Mesendoderm (in vitro differentiated cells): ENCODE data around the gene MYL6B.
"Not testable (repeated sequence)": the region's sequence is repeated elsewhere in the genome, so short reads cannot be mapped to it uniquely, and the experiment has no call there.

Experiments
- DNase-seq: peaks from one replicate; pipeline ENCODE4 v3.0.0; 2013
- H2AK5ac ChIP-seq: 2 replicates; pipeline ENCODE4 v1.6.1; 2013; ENCODE audit warnings: low read length, inconsistent platforms
- H2BK120ac ChIP-seq: 2 replicates; pipeline ENCODE4 v1.6.1; 2013; ENCODE audit warnings: low read depth, mild to moderate bottlenecking, low read length, moderate library complexity, mixed read lengths
- H2BK15ac ChIP-seq: replicated peaks from 2 replicates; pipeline ENCODE4 v1.6.1; 2013; ENCODE audit warnings: low read depth, mild to moderate bottlenecking, moderate library complexity
- H2BK5ac ChIP-seq: 2 replicates; pipeline ENCODE4 v1.6.1; 2013; ENCODE audit warnings: low read length, inconsistent platforms
- H3K18ac ChIP-seq: 2 replicates; pipeline ENCODE4 v1.6.1; 2013; ENCODE audit warnings: mild to moderate bottlenecking, low read length, mixed read lengths
- H3K23ac ChIP-seq: one replicate; pipeline ENCODE4 v1.6.1; 2013; ENCODE audit warnings: low read length
- H3K27ac ChIP-seq: 2 replicates; pipeline ENCODE4 v1.5.1; 2013; ENCODE audit warnings: low read depth, mild to moderate bottlenecking, inconsistent platforms, low read length, moderate library complexity
- H3K27me3 ChIP-seq: 2 replicates; pipeline ENCODE4 v1.6.1; 2013; ENCODE audit warnings: low read length, control low read depth, mild to moderate bottlenecking, inconsistent platforms; ENCODE audit not compliant: insufficient read depth, poor library complexity
- H3K36me3 ChIP-seq: 2 replicates; pipeline ENCODE4 v1.6.1; 2013; ENCODE audit warnings: low read length, inconsistent platforms; ENCODE audit not compliant: control insufficient read depth, insufficient read depth
- H3K4ac ChIP-seq: one replicate; pipeline ENCODE4 v1.6.1; 2013; ENCODE audit warnings: low read depth, mild to moderate bottlenecking, low read length, moderate library complexity
- H3K4me1 ChIP-seq: 2 replicates; pipeline ENCODE4 v1.6.1; 2013; ENCODE audit warnings: low read depth, low read length, inconsistent platforms; ENCODE audit not compliant: control insufficient read depth
- H3K4me2 ChIP-seq: 2 replicates; pipeline ENCODE4 v1.6.1; 2013; ENCODE audit warnings: low read length
- H3K4me3 ChIP-seq: 2 replicates; pipeline ENCODE4 v1.5.1; 2013; ENCODE audit warnings: mild to moderate bottlenecking, low read length
- H3K56ac ChIP-seq: one replicate; pipeline ENCODE4 v1.6.1; 2013; ENCODE audit warnings: low read length
- H3K79me1 ChIP-seq: 2 replicates; pipeline ENCODE4 v1.6.1; 2013; ENCODE audit warnings: low read length, inconsistent platforms
- H3K79me2 ChIP-seq: 2 replicates; pipeline ENCODE4 v1.6.1; 2013; ENCODE audit warnings: mild to moderate bottlenecking, low read length; ENCODE audit not compliant: control insufficient read depth, insufficient read depth
- H3K9ac ChIP-seq: 2 replicates; pipeline ENCODE4 v1.6.1; 2013; ENCODE audit warnings: low read length, inconsistent platforms
- H4K5ac ChIP-seq: one replicate; pipeline ENCODE4 v1.6.1; 2013; ENCODE audit warnings: low read length
- H4K8ac ChIP-seq: one replicate; pipeline ENCODE4 v1.6.1; 2013; ENCODE audit warnings: low read depth, mild to moderate bottlenecking, control low read depth, low read length, moderate library complexity
- WGBS: extraction: QIAGEN DNeasy Blood & Tissue Kit; methylation state at CpG from one replicate; pipeline ENCODE4 v1.1.7; 2013; ENCODE audit warnings: low lambda C conversion rate, missing lambda C conversion rate; ENCODE audit not compliant: insufficient coverage; ENCODE audit errors: extremely low coverage; 5-methylcytosine and 5-hydroxymethylcytosine counted together

The MYL6B gene

DNA sequence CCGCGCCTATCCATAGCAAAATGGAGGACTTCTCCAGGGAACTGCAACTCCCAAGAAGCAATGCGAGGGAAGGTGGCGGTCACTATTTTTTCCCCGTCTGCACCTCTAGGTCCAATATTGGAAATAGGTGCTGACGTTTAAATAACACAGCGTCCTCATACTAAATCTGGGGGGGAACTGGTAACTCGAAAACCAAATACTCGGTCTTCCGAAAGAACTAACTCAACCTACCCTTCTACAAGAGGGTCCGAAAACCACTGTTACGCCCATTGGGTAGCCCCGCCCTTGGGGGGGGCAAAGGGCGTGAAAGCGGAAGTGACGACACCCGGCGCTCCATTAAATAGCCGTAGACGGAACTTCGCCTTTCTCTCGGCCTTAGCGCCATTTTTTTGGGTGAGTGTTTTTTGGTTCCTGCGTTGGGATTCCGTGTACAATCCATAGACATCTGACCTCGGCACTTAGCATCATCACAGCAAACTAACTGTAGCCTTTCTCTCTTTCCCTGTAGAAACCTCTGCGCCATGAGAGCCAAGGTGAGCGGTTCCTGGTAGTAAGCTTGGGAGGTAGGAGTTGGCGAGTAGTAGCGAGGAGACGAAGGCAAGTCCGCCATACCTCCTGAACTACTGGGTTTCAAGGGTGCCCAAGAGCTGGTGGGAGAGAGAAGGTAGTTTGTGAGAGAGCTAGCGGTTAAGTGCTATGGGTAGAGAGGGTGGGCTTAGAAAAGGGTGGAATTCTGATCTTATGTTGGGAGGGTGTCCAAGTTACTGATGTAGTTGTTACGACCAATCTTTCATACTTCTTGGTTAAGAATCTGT is 35.9 kb upstream of the MYL6B start, which contains the start of gene RPL41:
Gene RPL41, plus strand, starts transcription at position 367 of the 815 bp plus-strand sequence.
- peak within 1 kb of the TSS; percentile 88 for H3K4me3 ChIP-seq
- H3K27ac ChIP-seq = peak within 1 kb of the TSS; percentile 46
- H3K23ac ChIP-seq = peak within 1 kb of the TSS; percentile 15
- peaks cover 11% of the 10 kb centered on the region for H3K79me2 ChIP-seq
- peak within 1 kb of the TSS; percentile 98 for H3K9ac ChIP-seq
- H2BK120ac ChIP-seq = no peak within 1 kb of the TSS
- H2BK15ac ChIP-seq = no peak within 1 kb of the TSS
- peak; percentile 97 for DNase-seq
- WGBS = no CpG with 5 or more reads among the region's 34 CpGs
- peaks cover 8% of the 10 kb centered on the region for H3K36me3 ChIP-seq
- peak within 1 kb of the TSS; percentile 93 for H4K5ac ChIP-seq
- H3K4ac ChIP-seq = peak within 1 kb of the TSS; percentile 57
- H4K8ac ChIP-seq = no peak within 1 kb of the TSS
- peak within 1 kb of the TSS; percentile 84 for H3K18ac ChIP-seq
- peaks cover 7% of the 10 kb centered on the region for H3K4me1 ChIP-seq
- no peaks in the 10 kb centered on the region for H3K27me3 ChIP-seq
- H3K79me1 ChIP-seq = no peaks in the 10 kb centered on the region
- H3K4me2 ChIP-seq = peak within 1 kb of the TSS; percentile 68
- peak within 1 kb of the TSS; percentile 91 for H2BK5ac ChIP-seq
- no peak within 1 kb of the TSS for H2AK5ac ChIP-seq
- peak within 1 kb of the TSS; percentile 98 for H3K56ac ChIP-seq

- not testable (repeated sequence) for H3K36me3 ChIP-seq
- WGBS = no CpG with 5 or more reads among the region's 16 CpGs
These were observed 35.2 kb upstream of the MYL6B start for GRCh38 chr12:56117082-56117706.

GRCh38 chr12:56117778-56118687 is 34.4 kb upstream of the MYL6B start, which contains the start of gene ZC3H10:
TSS of gene ZC3H10 (plus strand) at chr12:56118266. CDS start at chr12:56120563, 2,297 bp downstream.
- peak within 1 kb of the TSS; percentile 98 for H3K9ac ChIP-seq
- WGBS = no CpG with 5 or more reads among the region's 61 CpGs
- DNase-seq = peak; percentile 100
- no peak within 1 kb of the TSS for H4K8ac ChIP-seq
- H2BK5ac ChIP-seq = no peak within 1 kb of the TSS
- H3K56ac ChIP-seq = peak within 1 kb of the TSS; percentile 98
- H2BK15ac ChIP-seq = no peak within 1 kb of the TSS
- H3K4me1 ChIP-seq = peaks cover 7% of the 10 kb centered on the region
- no peak within 1 kb of the TSS for H3K4ac ChIP-seq
- H3K79me2 ChIP-seq = peaks cover 11% of the 10 kb centered on the region
- no peak within 1 kb of the TSS for H3K23ac ChIP-seq
- H3K27ac ChIP-seq = peak within 1 kb of the TSS; percentile 46
- H4K5ac ChIP-seq = no peak within 1 kb of the TSS
- H2BK120ac ChIP-seq = no peak within 1 kb of the TSS
- peak within 1 kb of the TSS; percentile 94 for H3K4me2 ChIP-seq
- peak within 1 kb of the TSS; percentile 35 for H3K18ac ChIP-seq
- H3K36me3 ChIP-seq = peaks cover 3% of the 10 kb centered on the region
- H2AK5ac ChIP-seq = peak within 1 kb of the TSS; percentile 1
- H3K79me1 ChIP-seq = no peaks in the 10 kb centered on the region
- H3K4me3 ChIP-seq = peak within 1 kb of the TSS; percentile 88
- no peaks in the 10 kb centered on the region for H3K27me3 ChIP-seq

More at GRCh38 chr12:56117082-56117706, 35.2 kb upstream of the MYL6B start:
- H3K4me2 ChIP-seq = peak overlapping the region; percentile 45
- H3K23ac ChIP-seq, H2AK5ac ChIP-seq, H2BK15ac ChIP-seq, DNase-seq, H2BK5ac ChIP-seq, H3K79me1 ChIP-seq, H3K18ac ChIP-seq, H3K27me3 ChIP-seq, H3K4me1 ChIP-seq, H4K8ac ChIP-seq, H3K4ac ChIP-seq, H2BK120ac ChIP-seq: not testable (repeated sequence)
- peak overlapping the region; percentile 98 for H3K56ac ChIP-seq
- H3K9ac ChIP-seq = peak overlapping the region; percentile 98
- peak overlapping the region; percentile 88 for H3K4me3 ChIP-seq
- H4K5ac ChIP-seq = peak overlapping the region; percentile 93
- H3K27ac ChIP-seq = peak overlapping the region; percentile 46
- H3K79me2 ChIP-seq = peaks cover 11% of the 10 kb centered on the region

- Histone ChIP-seq H3K18ac (peak overlapping the region; percentile 35), H2BK15ac (no peak overlapping the region), H3K79me1 (no peaks in the 10 kb centered on the region), H3K23ac (no peak overlapping the region), H2BK120ac (no peak overlapping the region), H4K5ac (no peak overlapping the region), H3K56ac (peak overlapping the region; percentile 96), H4K8ac (no peak overlapping the region), H3K4ac (no peak overlapping the region), H2AK5ac (peak overlapping the region; percentile 1), H3K27ac (peak overlapping the region; percentile 46), H2BK5ac (no peak overlapping the region), H3K4me1 (peaks cover 7% of the 10 kb centered on the region), H3K27me3 (no peaks in the 10 kb centered on the region), H3K36me3 (peaks cover 2% of the 10 kb centered on the region), H3K4me3 (peak overlapping the region; percentile 70), H3K4me2 (peak overlapping the region; percentile 41), H3K79me2 (peaks cover 11% of the 10 kb centered on the region), H3K9ac (peak overlapping the region; percentile 73)
- no CpG with 5 or more reads among the region's 13 CpGs for WGBS
- DNase-seq = no peak
These were observed 33.6 kb upstream of the MYL6B start for GRCh38 chr12:56118688-56119357.

DNA sequence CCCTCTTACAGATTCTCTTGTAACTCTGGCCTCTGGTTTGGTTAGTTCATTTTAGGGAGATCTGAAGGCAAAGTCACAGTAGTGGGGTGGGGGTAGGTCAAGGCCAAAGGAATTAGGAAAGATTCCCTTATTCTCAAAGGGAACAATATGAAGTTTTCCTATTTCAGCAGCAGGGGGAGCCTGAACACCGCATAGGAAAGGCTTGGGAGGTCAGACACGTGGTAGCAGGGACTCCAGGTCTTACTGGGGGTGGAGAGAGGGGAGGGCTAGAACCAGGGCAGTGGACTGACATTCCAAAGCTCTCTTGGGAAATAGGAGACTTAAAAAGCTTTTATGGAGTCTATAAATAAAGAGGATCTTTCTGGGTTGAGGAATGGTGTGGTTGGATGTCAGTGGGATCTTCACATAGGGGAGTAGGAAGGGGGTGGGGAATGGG is 33.0 kb upstream of the MYL6B start:
- H3K4ac ChIP-seq = no peak overlapping the region
- H2BK120ac ChIP-seq = no peak overlapping the region
- H3K4me2 ChIP-seq = no peak overlapping the region
- H2BK15ac ChIP-seq = no peak overlapping the region
- H3K79me2 ChIP-seq = peaks cover 11% of the 10 kb centered on the region
- no peaks in the 10 kb centered on the region for H3K27me3 ChIP-seq
- H3K79me1 ChIP-seq = peaks cover 2% of the 10 kb centered on the region
- H3K4me3 ChIP-seq = no peak overlapping the region
- H4K5ac ChIP-seq = no peak overlapping the region
- H4K8ac ChIP-seq = no peak overlapping the region
- no peak overlapping the region for H2AK5ac ChIP-seq
- peak overlapping the region; percentile 96 for H3K56ac ChIP-seq
- H3K23ac ChIP-seq = no peak overlapping the region
- H3K27ac ChIP-seq = no peak overlapping the region
- no CpG with 5 or more reads among the region's 2 CpGs for WGBS
- DNase-seq = peak; percentile 98
- H3K18ac ChIP-seq = no peak overlapping the region
- no peak overlapping the region for H2BK5ac ChIP-seq
- peaks cover 7% of the 10 kb centered on the region for H3K4me1 ChIP-seq
- peak overlapping the region; percentile 73 for H3K9ac ChIP-seq
- H3K36me3 ChIP-seq = peaks cover 2% of the 10 kb centered on the region
